ENCODE data around the gene IBSP.

- TF ChIP-seq POLR2AphosphoS5 (IDR thresholded peaks at IDR 0.05; ENCODE audit: low read depth, low read length) (no peak), TAF1 (IDR thresholded peaks at IDR 0.05; ENCODE audit: borderline replicate concordance, insufficient read depth, low read length) (no peak), REST (IDR thresholded peaks at IDR 0.05; ENCODE audit: insufficient read depth in 1 of 2, low read depth in 2 of 2, low read length in 2 of 2) (no peak)
These were observed 53.8 kb downstream of the IBSP start for GRCh38 chr4:87853108-87853507.

Data from PFSK-1 (cell line).